ENCODE results near the gene QSOX2. TPM values are rescaled to one million over a fixed set of nuclear protein-coding genes. Genes with fewer than 3 reads are reported as not detected.

QSOX2 gene
- total RNA-seq, 4 donors from 2014 or later = 3.4 to 7.2 (median 5.2) TPM

GRCh38 chr9:136187197-136187596 is 58.4 kb downstream of the QSOX2 start:
- no peak for ATAC-seq
- TF ChIP-seq POLR2AphosphoS5 (IDR thresholded peaks at IDR 0.05) (no peak), CTCF (IDR thresholded peaks at IDR 0.05) (no peak), POLR2A (IDR thresholded peaks at IDR 0.05) (no peak), EP300 (IDR thresholded peaks at IDR 0.05) (no peak)
- Histone ChIP-seq H3K36me3 (no peaks in the 10 kb centered on the region), H3K4me1 (peaks cover 0 to under 1% (median 0%) of the 10 kb centered on the region in 3 donors), H3K9me3 (no peaks in the 10 kb centered on the region), H3K27me3 (peaks cover 92% of the 10 kb centered on the region), H3K27ac (no peak overlapping the region), H3K4me3 (no peak overlapping the region)
- 80% methylated on average over 2 of the region's 18 CpGs; no CpG with 5 or more reads in 1 of the 2 donors for WGBS, 2 donors (ENCODE audit: low coverage in 1 of 2)

GRCh38 chr9:136186386-136186785 is 59.2 kb downstream of the QSOX2 start:
- TF ChIP-seq CTCF (IDR thresholded peaks at IDR 0.05) (no peak), EP300 (IDR thresholded peaks at IDR 0.05) (no peak)
- H3K27me3 ChIP-seq = peaks cover 88% of the 10 kb centered on the region
- H3K9me3 ChIP-seq = no peaks in the 10 kb centered on the region
- H3K36me3 ChIP-seq = no peaks in the 10 kb centered on the region
- H3K4me1 ChIP-seq = no peaks in the 10 kb centered on the region
- no peak overlapping the region for H3K27ac ChIP-seq
- H3K4me3 ChIP-seq = no peak overlapping the region
- WGBS, 2 donors (ENCODE audit: low coverage in 1 of 2) = 33 to 75% methylated on average over 1 to 5 of the region's 14 CpGs
- ATAC-seq = no peak

GRCh38 chr9:136185596-136186366 is 59.8 kb downstream of the QSOX2 start:
- no peak overlapping the region for H3K27ac ChIP-seq
- peaks cover 83% of the 10 kb centered on the region for H3K27me3 ChIP-seq
- no peaks in the 10 kb centered on the region for H3K4me1 ChIP-seq
- 26 to 49% methylated on average over 5 to 7 of the region's 32 CpGs for WGBS, 2 donors (ENCODE audit: low coverage in 1 of 2)
- TF ChIP-seq POLR2A (IDR thresholded peaks at IDR 0.05) = no peak
- no peak for TF ChIP-seq CTCF (IDR thresholded peaks at IDR 0.05)
- TF ChIP-seq EP300 (IDR thresholded peaks at IDR 0.05) = no peak
- TF ChIP-seq POLR2AphosphoS5 (IDR thresholded peaks at IDR 0.05) = no peak
- H3K9me3 ChIP-seq = no peaks in the 10 kb centered on the region
- H3K4me3 ChIP-seq = no peak overlapping the region
- no peaks in the 10 kb centered on the region for H3K36me3 ChIP-seq
- no peak for ATAC-seq

- Histone ChIP-seq H3K4me1 (no peaks in the 10 kb centered on the region), H3K36me3 (no peaks in the 10 kb centered on the region), H3K27me3 (peaks cover 80% of the 10 kb centered on the region), H3K9me3 (no peaks in the 10 kb centered on the region), H3K27ac (no peak overlapping the region), H3K4me3 (no peak overlapping the region)
- ATAC-seq = no peak
- TF ChIP-seq POLR2A (IDR thresholded peaks at IDR 0.05) (no peak), EP300 (IDR thresholded peaks at IDR 0.05) (no peak), POLR2AphosphoS5 (IDR thresholded peaks at IDR 0.05) (no peak)
- 7% methylated on average over 2 of the region's 19 CpGs; no CpG with 5 or more reads in 1 of the 2 donors for WGBS, 2 donors (ENCODE audit: low coverage in 1 of 2)
Measured at GRCh38 chr9:136185066-136185465, 60.5 kb downstream of the QSOX2 start.

GRCh38 chr9:136182850-136183422 is 62.7 kb downstream of the QSOX2 start:
- Histone ChIP-seq H3K4me1 (no peaks in the 10 kb centered on the region), H3K4me3 (no peak overlapping the region), H3K27ac (no peak overlapping the region), H3K36me3 (no peaks in the 10 kb centered on the region), H3K27me3 (peaks cover 80% of the 10 kb centered on the region), H3K9me3 (no peaks in the 10 kb centered on the region)
- no peak for ATAC-seq
- WGBS, 2 donors (ENCODE audit: low coverage in 1 of 2) = 80% methylated on average over 1 of the region's 18 CpGs; no CpG with 5 or more reads in 1 of the 2 donors
- TF ChIP-seq POLR2AphosphoS5 (IDR thresholded peaks at IDR 0.05) (no peak), POLR2A (IDR thresholded peaks at IDR 0.05) (no peak), EP300 (IDR thresholded peaks at IDR 0.05) (no peak), CTCF (IDR thresholded peaks at IDR 0.05) (no peak)
